ENCODE results near the gene ZFAND6.

ZFAND6 gene

DNA sequence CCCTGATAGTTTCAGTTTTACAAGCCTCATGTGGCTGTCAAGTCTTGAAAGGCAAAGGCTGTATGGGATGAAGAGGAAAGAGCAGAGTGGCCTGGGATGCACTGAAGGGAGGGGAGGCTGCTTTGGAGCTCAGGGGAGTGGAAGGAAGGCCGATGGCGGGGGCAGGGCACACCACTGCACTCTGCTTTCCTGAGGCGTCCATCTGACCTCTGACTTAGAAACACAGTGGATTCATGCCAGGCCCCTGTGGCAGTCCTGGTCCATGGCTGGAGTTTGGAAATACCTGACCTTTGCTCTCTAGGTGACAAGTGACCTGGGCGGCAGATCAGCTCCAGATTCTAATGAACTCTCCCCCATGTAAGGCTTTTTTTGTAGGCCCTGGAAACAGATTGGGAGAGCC is 112.3 kb downstream of the ZFAND6 start:
- no peak for DNase-seq (ENCODE audit: low spot score)

DNA sequence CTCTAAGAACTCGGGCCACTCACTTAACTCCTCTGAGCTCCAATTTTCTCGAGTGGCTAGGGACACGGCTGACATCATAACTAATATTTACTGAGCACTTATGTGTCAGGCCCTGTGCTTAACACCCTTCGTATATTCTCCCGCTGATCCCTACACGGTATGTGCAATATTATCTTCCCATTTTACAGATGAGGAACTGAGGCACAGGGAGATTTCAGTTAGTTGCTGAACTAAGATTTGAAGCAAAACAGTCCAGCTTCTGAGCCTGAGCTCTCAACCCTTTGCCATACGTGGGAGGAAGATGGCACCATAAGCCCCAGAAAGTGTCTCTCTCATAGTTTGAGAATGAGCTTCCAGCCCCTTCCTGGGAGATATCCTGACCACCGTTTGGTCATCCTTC is 112.9 kb downstream of the ZFAND6 start:
- no peak for DNase-seq (ENCODE audit: low spot score)

DNA sequence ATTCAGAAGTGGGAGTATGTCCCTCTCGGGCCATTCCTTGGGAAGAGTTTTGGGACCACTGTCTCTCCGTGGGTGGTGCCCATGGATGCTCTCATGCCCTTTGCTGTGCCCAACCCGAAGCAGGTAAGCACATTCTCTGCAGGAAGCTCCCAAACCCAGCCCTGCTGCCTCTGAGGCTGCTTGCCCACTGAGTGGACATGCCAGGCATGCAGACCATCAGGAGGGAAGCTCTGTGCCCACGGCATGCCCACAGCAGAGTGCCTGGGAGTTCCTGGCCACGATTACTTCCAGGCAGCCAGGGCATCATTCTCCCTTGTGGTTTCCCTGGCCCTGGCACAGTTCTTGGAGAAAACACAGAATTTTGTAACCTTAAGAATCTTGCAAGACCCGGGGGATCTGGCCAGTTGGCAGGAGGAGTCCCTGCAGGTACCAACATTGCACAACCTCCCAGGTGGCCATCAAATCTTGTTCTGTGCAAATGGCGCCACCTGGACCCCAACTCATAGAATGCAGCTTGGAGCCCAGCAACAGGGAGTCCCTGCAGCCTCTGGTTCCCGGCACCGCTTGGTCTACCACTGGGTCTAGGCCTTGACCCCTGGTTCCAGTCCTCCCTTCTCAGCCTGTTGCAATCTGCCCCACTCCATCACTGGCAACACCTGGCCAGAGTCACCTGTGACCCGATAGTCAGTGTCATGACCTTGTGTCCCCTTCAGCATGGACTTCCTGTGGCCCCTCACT is 113.7 kb downstream of the ZFAND6 start:
- DNase-seq (ENCODE audit: low spot score), result no peak

DNA sequence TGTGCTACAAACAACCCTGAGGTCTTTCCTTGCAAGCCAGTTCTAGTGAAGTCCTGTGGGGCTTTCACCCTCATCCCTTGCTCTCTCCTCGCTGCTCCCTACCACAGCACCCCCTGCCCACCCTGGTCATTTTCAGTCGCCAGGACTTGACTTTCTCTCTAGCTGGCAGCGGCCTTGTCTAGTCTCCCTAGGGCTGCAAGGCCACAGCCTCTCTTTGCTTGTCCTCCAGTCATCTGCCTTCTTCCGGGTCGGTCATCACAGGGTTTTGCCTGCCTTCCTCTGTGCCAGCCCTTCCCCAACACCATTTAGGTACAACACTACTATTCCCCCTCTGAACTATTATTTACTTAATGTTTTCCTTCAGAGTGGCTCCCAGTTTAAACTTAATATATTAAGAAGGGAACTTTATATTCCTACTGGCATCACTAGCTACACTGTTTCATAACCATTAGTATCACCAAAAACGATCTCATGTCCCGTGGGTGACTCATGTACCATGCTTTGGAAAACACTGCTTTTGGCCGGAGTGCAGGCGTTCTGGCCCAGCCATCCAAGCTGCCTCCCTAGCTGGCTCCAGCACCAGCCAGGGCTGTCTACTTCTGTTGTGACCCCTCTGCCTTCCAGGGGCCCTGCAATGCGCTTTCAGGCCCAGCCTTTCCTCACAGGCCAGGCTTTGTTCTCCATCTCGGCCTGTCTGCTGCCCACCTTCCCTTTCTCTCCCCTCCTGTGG is 114.7 kb downstream of the ZFAND6 start:
- no peak for DNase-seq (ENCODE audit: low spot score)

DNA sequence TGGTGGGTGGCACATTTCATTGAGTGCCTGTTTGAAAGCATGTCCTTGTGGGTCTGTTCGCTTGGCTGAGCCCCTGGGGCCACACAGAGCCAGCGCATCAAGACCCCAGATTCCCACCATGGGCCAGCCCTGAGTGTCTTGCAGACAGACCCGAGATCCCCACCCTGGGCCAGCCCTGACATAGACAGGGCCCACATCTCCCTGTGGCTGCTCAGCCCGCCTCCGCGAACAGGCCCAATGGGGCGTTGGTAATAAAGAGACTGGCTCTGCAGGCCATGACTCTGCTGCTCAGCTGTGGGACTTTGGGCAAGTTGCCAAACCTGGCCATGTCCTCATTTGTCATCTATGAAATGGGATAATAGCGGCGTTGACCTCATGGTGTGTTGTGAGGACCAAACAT is 116.0 kb downstream of the ZFAND6 start:
- DNase-seq (ENCODE audit: low spot score), result no peak

DNA sequence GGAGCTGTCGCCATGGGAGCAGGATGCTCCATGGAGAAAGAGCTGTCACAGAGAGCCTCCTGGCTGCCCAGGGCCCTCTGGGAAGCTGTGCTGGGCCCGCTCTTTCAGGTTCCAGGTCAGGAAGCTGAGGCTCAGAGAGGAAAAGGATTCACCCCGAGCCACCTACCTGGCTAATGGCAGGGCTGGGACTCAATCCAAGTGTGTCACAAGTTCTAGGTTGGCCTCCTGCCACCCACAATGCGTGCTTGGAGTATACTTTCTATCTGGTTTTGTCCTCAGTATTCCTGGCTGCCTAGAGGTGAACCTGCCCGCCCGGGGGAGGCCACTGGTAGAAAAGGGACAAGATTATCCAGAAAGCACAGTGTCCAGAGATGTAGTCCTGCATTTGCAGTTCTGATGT is 117.0 kb downstream of the ZFAND6 start:
- no peak for DNase-seq (ENCODE audit: low spot score)

DNA sequence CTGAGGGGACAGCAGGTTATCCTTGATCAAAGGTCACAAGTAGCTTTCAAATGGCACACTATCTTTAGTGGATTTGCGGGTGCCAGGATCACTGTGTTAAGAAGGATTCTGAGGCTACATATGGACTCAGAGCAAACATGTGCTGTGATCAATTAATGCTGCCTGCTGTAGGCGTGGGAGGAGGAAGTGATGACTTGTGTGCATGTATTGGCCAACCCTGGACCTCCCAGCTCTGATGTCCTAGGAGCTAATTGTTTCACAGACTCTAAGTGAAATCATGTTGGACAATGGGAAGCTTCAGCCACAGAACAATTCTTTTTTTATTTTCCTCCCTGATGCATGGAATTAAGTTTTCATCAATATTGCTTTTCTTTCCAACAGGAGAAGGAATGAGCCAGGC is 117.7 kb downstream of the ZFAND6 start:
- DNase-seq (ENCODE audit: low spot score), result no peak

DNA sequence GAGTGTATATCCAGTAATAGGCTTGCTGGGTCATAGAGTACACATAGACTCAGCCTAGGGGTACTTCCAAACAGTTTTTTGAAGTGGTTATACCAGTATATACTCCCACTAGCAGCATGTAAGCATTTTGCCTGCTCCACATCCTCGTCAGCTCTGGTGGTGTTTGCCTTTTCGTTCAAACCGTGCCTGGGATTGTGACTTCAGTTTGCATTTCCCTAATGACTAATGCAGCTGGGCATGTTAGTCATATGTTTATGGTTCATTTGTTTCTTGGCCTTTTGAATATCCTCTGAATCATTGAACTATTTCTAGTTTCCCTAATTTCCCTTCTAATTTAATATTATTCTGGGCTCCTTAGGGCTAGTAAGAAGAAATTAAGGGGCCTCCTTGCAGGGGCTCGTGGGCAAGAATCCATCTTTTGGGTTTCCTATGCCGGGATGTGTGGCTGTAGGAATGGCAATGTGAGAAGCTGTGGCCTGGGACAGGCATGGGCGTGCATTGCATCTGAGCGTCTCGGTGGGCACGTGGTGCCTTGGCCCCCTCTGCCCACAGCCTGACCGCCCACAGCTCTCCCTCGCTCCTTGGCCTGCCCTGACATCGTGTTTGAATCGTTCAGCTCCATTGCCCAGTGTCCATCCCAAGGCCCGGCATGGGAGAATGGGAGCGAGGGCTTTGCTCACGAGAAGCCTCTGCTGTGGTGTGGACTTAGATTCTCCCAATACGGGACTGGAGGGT is 119.7 kb downstream of the ZFAND6 start:
- no peak for DNase-seq (ENCODE audit: low spot score)

DNA sequence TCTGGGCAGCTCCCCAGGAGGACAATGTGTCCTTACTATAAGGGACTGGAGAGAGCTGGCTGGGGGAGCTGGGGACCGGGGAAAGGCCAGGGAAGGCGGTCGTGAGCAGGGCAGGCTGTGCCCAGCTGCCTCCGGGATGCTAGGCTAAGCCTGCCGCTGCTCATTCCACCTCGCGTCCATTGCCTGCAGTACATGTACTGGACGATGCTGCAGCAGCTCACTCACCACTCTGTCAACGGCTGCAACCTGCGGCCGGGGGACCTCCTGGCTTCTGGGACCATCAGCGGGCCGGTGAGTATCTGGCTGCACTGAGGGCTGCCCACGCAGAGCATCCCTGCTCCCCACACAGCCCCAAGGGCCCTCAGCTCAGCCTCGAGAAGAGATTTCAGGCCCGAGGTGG is 120.5 kb downstream of the ZFAND6 start:
- no peak for DNase-seq (ENCODE audit: low spot score)

DNA sequence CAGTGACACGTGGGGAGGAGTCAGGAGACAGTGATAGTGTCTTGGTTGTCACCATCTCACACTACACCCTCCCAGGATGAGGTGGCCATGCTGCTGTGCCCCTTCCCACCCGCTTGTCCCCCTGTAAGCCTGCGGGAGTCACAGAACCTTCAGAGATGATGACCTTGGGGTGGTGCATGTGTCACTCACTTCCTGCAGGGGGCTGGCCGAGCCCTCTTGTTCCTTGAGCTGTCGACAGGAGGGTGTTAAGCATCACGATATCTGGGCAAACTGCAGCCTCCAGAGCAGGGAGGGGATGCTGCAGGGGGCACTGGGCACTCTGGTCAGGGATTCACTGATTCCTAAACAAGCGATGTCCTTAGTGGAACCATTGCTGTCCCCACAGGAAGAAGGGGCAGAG is 121.0 kb downstream of the ZFAND6 start:
- DNase-seq (ENCODE audit: low spot score), result no peak

DNA sequence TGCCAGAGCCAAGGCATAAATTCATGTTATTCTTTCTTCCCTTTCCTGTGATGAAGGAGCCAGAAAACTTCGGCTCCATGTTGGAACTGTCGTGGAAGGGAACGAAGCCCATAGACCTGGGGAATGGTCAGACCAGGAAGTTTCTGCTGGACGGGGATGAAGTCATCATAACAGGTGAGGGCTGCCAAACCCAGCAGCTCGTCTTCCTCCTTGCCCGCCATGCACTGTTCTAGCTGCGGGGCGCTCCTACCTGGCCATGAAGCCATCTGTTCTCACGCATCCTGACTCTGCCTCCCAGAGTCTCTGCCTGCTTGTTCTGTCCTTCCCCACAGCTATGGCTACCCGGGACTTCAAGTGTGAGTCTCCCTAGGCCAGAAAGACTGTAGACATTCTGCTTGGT is 121.5 kb downstream of the ZFAND6 start:
- DNase-seq (ENCODE audit: low spot score), result no peak

DNA sequence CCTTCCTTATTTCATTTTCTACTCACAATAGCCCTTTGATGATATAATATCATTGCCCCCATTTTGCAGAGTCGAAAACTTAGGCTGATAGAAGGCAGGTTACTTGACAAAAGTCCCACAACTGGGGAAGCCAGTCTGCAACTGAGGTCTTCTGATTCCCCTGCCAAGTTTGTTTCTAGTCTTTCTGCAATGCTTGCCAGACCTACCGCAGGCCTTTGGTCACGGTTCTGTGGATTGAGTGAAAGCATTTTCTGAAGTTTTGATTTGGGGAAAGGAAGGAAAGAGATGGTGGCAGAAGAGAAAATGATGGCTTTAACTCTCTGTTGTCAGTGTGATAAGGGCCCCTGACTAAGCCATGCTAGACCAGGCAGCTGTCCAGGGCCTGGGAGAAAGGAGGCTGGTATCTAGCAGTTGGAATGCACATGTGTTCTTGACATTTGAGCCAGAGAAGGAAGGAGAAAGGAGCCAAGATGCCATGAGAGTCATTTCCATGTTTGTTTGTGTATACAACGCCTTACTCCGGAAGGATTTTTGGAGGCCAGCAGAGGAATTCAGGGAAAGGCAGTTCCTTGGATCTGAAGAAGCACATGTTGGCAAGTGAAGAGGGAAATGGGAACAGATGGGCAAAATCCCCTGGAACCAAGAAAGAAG is 123.3 kb downstream of the ZFAND6 start:
- no peak for DNase-seq (ENCODE audit: low spot score)

DNA sequence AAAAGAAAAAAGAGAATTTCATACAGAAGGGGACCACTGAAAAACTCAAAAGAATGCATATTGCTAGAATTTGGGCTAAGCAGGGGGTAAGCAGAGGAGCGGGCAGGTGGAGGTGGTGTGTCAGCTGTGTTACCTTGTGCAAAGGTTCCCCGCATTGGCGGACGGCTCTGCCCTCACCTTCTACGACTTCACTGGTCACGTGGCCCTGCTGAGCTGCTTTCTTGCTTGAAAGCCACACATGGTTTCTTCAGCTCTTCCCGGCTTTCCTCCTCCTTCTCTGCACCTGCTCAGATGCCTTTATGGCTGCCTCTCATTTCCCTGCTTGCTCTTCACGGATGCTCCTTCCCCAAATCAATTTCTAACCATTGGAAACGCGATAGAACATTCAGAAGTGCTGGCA is 123.8 kb downstream of the ZFAND6 start:
- no peak for DNase-seq (ENCODE audit: low spot score)

DNA sequence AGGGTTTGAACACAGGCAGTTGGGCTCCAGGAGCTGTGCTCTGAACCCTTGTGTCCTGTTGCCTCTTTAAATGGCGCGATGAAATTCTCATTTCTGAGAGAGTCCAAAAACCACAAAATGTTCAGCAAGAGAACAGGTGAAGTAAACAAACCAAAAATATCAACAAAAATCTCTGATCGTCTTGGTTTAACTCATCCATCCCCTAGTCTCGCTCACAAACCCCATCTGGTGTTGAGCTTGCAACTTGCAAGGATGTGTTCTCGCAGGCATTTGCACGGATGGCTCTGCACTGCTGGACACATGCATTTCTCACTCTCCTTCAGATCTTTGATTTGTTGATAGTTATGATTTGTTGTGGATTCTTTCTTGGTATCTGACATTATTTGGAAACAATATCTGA is 124.4 kb downstream of the ZFAND6 start:
- DNase-seq (ENCODE audit: low spot score), result no peak

DNA sequence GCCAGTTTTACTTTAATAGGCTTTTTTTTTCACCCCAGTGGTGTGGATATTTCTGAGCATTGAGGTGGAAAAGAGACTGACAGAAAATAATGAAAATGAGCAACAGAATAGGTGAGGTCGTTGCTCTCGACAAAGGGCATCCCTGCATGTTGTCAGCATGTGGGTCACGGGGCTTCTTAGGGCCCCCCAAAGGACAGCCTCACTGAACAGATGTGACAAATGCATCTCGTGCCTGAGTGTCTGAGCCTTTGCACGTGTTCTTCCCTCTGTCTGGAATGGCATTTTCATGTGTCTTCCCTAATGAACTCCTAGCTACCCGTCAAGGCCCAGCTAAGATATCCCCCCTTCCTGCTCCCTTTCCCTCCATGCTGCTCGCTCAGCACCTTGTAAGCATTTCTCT is 125.1 kb downstream of the ZFAND6 start:
- DNase-seq (ENCODE audit: low spot score), result no peak

DNA sequence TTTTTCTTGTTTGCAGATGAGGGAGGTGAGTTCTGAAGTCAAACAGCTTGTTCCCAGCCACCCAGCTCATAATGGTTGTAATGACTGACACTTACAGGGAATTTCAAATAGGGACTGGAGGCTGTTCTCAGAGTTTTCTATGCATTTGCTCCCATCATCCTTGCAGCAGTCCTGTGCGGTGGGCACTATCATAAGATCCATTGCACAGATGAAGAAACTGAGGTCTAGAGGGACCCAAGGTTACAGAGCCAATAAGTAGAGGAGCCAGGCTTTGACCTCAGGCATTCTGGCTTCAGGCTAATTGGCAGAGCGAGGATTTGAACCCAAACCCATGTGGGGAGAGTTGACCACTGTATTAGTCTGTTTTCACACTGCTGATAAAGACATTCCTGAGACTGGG is 125.7 kb downstream of the ZFAND6 start:
- no peak for DNase-seq (ENCODE audit: low spot score)

DNA sequence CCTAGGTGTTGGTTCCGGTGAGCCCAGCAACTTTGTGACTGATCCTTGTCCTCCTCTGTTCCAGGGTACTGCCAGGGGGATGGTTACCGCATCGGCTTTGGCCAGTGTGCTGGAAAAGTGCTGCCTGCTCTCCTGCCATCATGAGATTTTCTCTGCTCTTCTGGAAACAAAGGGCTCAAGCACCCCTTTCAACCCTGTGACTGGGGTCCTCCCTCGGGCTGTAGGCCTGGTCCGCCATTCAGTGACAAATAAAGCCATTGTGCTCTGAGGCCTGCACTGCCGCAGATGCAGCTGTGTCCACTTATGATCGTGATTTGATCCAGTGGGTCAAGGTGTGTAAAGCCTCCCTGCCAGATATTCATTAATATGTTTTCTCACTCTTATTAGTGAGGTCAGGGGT is 126.6 kb downstream of the ZFAND6 start:
- peak; percentile 26 for DNase-seq (ENCODE audit: low spot score)

DNA sequence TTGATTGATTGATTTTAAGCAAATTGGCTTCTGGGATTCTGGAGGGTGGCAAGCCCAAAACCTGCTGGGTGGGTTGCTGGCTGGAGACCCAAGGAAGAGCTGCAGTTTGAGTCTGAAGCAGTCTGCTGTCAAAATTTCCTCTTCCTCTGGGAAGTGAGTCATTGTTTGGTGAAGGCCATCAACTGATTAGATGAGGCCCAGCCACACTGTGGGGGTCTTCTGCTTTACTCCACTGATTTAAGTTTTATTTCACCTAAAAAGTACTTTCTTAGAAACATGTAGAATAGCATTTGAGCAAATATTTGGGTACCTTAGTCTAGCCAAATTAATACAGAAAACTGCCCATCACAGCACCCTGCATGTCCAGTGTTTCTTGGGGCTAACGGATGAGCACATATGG is 127.1 kb downstream of the ZFAND6 start:
- no peak for DNase-seq (ENCODE audit: low spot score)
